PFSK-1 (cell line): ENCODE measurements around the gene GSG1.

Source experiments
- FOXP2 ChIP-seq: optimal IDR thresholded peaks from 2 replicates; pipeline ENCODE3; 2011; ENCODE audit warnings: borderline replicate concordance, control low read depth, inconsistent platforms; ENCODE audit not compliant: insufficient read depth; ENCODE audit errors: extremely low read length, extremely low read depth
- POLR2AphosphoS5 ChIP-seq: IDR thresholded peaks from 2 replicates; pipeline ENCODE4 v1.6.1; 2012; ENCODE audit warnings: low read depth, mild to moderate bottlenecking, control low read depth, low read length, moderate library complexity
- SIN3A ChIP-seq: IDR thresholded peaks from 2 replicates; pipeline ENCODE4 v1.6.1; 2012; ENCODE audit warnings: mild to moderate bottlenecking, low read length, moderate library complexity, borderline replicate concordance; ENCODE audit not compliant: insufficient read depth
- TAF1 ChIP-seq: IDR thresholded peaks from 2 replicates; pipeline ENCODE4 v1.6.1; 2012; ENCODE audit warnings: low read length, control low read depth, borderline replicate concordance; ENCODE audit not compliant: insufficient read depth
- TF ChIP-seq, protein P1 (sequence below), 2 experiments: IDR thresholded peaks; 2 replicates each; pipeline versions ENCODE4 v1.6.1 to v1.8.0; 2011 to 2012; ENCODE audit warnings: low read depth in 2 of 2, low read length in 2 of 2, control low read depth in 1 of 2, inconsistent platforms in 1 of 2, mild to moderate bottlenecking in 1 of 2, moderate library complexity in 1 of 2; ENCODE audit not compliant: insufficient read depth in 1 of 2

DNA sequence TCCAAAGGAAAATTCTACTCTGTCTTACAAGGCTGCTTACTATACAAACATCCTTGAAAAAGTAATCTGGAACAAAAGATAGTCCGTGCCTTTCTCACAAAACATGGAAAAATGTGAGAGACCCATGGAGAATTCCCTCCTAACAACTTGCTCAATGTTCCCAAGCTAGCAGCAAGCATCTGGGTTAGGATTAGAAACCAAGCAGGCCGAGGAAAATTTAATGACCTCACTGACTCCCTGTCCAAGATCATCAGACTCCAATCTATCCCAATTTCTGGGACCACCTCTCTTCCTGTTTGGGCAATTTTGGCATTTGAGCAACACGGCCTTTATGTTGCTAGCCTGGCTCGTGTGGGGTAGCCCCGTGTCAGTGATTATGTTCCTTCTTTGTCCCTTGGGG is 18.1 kb upstream of the GSG1 start:
- TF ChIP-seq POLR2AphosphoS5 = no peak
- TF ChIP-seq SIN3A = no peak
- TF ChIP-seq TAF1 = no peak
- TF ChIP-seq, protein P1, sequence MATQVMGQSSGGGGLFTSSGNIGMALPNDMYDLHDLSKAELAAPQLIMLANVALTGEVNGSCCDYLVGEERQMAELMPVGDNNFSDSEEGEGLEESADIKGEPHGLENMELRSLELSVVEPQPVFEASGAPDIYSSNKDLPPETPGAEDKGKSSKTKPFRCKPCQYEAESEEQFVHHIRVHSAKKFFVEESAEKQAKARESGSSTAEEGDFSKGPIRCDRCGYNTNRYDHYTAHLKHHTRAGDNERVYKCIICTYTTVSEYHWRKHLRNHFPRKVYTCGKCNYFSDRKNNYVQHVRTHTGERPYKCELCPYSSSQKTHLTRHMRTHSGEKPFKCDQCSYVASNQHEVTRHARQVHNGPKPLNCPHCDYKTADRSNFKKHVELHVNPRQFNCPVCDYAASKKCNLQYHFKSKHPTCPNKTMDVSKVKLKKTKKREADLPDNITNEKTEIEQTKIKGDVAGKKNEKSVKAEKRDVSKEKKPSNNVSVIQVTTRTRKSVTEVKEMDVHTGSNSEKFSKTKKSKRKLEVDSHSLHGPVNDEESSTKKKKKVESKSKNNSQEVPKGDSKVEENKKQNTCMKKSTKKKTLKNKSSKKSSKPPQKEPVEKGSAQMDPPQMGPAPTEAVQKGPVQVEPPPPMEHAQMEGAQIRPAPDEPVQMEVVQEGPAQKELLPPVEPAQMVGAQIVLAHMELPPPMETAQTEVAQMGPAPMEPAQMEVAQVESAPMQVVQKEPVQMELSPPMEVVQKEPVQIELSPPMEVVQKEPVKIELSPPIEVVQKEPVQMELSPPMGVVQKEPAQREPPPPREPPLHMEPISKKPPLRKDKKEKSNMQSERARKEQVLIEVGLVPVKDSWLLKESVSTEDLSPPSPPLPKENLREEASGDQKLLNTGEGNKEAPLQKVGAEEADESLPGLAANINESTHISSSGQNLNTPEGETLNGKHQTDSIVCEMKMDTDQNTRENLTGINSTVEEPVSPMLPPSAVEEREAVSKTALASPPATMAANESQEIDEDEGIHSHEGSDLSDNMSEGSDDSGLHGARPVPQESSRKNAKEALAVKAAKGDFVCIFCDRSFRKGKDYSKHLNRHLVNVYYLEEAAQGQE (IDR thresholded peaks at IDR 0.05; ENCODE audit: insufficient read depth in 1 of 2, low read depth in 2 of 2, low read length in 2 of 2) = no peak
- no peak for TF ChIP-seq FOXP2
